ENCODE results near the gene TRAF3IP3.
"Not testable (repeated sequence)": the region's sequence is repeated elsewhere in the genome, so short reads cannot be mapped to it uniquely, and the experiment has no call there.

Gene TRAF3IP3

DNA sequence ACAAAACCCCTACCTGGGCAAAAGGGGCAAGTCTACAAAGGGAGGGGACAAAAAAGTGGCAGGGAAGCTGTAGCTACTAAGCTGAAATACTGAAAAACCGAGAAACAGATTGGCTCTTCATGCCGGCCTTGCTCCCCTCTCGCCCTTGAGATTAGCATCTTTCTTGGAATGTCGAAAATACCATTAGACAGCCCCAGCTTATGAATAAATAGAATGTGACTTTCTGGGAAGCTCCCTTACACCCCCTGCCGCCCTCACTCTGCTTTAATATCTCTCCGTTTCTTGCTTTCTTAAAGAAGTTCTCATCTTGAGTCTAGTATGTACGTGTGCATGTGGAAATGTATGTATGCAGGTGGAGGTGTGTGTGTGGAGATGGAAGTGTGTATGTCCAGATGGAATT lies 14.1 kb downstream of the TRAF3IP3 start:
- no peak for DNase-seq

DNA sequence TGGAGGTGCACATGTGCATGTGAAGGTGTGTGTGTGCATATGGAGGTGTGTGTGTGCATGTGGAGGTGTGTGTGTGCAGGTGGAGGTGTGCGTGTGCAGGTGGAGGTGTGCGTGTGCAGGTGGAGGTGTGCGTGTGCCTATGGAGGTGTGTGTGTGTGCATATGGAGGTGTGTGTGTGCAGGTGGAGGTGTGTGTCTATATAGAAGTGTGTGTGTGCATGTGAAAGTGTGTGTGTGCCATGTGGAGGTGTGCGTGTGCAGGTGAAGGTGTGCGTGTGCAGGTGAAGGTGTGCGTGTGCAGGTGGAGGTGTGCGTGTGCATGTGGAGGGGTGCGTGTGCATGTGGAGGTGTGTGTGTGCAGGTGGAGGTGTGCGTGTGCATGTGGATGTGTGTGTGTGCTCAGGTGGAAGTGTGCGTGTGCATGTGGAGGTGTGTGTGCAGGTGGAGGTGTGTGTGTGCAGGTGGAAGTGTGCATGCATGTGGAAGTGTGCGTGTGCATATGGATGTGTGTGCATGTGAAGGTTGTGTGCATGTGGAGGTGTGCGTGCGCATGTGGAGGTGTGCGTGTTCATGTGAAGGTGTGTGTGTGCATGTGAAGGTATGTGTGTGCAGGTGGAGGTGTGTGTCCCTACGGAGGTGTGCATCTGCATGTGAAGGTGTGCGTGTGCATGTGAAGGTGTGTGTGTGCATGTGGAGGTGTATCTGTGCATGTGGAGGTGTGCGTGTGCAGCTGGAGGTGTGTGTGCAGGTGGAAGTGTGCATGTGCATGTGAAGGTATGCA lies 15.0 kb downstream of the TRAF3IP3 start:
- no peak for DNase-seq

DNA sequence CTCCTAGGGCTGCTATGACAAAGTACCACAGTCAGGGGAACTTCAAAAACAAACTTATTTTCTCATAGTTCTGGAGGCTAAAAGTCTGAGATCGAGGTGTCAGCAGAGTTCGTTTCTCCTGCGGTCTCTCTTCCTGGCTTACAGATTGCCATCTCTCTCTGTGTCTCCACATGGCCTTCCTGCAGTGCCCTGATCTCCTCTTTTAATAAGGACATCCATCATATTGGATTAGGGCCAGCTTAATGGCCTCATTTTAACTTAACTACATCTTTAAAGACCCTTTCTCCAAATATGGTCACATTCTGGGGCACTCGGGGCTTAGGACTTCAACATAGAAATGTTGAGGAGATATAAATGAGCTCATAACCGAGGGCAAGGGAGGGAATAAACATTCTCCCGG lies 16.3 kb downstream of the TRAF3IP3 start:
- DNase-seq: no peak

DNA sequence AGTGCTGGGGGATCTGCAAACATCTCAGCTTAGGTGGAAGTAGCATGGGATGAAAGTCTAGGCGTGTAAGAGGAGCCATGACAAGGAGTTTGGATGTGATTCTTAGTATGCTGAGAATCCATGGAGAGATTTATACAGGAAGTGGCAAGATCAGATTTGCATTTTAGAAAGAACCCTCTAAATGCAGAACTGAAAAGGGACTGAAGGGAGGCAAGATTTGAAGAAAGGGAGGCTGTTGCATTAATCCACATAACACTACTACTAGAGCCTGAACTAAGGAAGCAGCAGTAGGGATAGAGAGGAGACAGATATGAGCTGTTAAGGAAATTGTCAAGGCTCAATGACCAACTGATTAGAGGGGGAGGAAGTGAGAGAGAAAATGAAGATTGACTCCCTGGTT lies 18.7 kb downstream of the TRAF3IP3 start:
- no peak for DNase-seq

GRCh38 chr1:209775678-209776077 lies 19.8 kb downstream of the TRAF3IP3 start:
- DNase-seq: no peak

GRCh38 chr1:209777587-209777986 lies 21.7 kb downstream of the TRAF3IP3 start:
- no peak for DNase-seq

DNA sequence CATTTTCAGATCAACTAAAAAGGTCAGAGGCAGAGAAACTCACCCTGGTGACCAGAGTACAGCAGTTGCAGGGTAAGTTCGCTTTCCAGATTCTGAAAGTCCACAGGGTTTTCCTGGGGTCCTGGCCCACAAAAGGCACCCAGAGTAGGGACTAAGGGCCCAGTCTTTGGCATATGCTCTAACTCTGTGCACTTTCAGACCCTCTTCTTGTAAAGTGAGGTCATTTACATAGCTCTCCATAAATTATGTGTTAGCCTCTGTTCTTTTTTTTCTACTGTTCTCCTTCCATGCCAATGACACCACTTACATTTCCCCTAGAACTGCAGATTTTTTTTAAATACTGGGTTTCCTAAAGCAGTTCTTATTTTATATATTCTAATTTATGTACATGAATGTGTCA lies 22.2 kb downstream of the TRAF3IP3 start:
- DNase-seq: no peak

- no peak for DNase-seq
Observed at GRCh38 chr1:209780268-209780667, 24.4 kb downstream of the TRAF3IP3 start.

DNA sequence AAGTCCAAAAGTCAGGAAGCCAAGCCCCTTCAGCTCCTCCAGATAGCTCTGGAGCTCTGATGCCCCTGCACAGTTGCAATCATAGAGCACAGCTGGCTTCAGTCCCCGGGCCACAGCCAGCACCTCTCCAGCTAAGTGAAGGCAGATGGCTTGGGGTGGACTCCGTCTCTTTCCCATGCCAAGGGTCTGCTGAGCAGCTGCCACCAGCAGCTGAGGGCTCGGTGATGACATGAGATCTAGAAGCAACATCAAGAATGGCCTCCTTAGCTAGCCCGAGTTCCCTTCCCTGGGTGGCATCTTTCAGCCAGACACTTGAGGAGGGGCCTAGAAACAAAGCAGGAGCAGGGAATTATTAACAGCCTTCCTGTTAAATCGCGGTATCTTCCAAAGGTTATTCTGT lies 27.5 kb downstream of the TRAF3IP3 start:
- DNase-seq: no peak

DNA sequence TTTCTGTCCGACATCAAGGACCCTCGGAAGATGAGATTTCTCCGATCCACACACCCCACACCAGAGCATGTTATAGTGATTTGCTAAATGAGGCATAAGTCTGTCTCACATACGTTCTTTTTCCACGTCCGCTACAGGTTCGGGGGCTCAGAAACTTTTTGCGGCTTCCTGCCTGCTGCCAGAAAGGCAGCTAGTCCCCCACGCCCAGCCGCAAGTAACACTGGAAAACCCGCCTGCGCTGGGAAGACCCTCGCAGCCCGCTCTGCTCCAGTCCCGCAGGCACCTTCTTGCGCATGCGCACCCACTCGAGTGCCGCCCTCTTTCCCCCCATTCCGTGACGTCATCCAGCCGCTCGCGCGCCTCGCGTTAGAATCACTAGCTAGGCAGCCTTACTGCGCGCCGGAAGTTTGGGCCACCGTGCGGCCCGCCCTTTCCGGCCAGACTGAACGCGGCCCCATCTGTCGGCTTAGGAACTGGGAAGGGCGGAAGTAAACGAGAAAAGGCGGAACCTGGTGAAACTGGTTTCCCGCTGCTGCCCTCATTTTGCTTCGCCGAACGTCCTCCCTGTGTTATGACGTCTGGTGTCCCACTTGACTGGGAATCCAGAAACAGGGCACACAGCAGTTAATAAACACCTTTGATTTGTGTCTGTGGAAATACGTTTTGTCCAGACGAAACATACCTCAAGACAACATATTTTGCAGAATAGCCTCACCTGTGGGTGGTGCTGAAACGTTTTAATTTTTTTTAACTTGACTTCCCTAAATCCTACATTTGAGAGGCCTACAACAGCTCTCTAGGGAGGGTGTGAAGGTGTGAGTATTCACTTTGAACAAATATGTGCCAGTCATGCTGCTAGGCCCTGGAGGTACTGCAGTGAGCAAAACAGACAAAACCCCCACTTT lies 28.7 kb downstream of the TRAF3IP3 start, which contains the start of gene C1orf74:
C1orf74 (minus strand) TSS at position 295 of the 905 bp plus-strand sequence. CDS start 925 bp downstream, outside the sequence.
- DNase-seq: peak; percentile 87

DNA sequence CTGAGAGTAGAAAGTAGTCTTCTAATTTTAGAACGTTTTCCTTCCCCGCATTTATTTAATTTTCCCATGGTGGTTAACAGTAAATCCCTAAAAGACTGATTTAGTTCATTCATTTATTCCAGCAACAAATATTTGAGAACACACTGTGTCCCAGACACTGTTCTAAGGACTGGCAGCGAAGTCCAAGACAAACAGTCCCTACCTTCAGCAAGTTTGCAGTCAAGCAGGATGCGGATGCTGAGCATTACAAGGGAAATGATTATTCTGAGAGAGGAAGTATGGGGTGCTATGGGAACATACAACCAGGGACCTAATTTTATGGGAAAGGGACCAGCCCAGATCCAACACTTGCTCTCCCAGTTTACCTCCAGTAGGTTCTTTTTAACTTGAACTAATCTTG lies 29.7 kb downstream of the TRAF3IP3 start:
- DNase-seq: no peak

- no peak for DNase-seq
Observed at GRCh38 chr1:209786146-209786545, 30.3 kb downstream of the TRAF3IP3 start.

DNA sequence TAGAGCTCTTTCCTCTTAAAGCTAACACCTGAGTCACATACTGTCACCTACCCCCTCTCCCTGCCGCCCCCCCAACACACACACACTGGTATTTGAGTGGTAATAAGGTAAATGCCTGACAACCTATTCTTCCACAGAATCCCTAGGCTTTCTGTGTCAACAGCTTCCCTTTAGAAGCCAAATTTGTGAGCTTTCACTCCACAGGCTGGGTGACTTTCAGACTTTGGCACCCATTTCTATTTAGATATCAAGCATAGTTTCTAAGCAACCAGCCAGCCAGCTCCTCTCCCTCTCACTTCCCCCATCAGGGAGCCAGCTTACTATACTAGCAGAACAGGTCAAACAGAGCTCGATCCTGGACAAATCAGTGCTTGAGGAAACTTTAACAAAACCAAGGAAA lies 31.7 kb downstream of the TRAF3IP3 start:
- no peak for DNase-seq

- no peak for DNase-seq
Observed at GRCh38 chr1:209789245-209789644, 33.4 kb downstream of the TRAF3IP3 start.

GRCh38 chr1:209790286-209791193 lies 34.7 kb downstream of the TRAF3IP3 start:
- no peak for DNase-seq

DNA sequence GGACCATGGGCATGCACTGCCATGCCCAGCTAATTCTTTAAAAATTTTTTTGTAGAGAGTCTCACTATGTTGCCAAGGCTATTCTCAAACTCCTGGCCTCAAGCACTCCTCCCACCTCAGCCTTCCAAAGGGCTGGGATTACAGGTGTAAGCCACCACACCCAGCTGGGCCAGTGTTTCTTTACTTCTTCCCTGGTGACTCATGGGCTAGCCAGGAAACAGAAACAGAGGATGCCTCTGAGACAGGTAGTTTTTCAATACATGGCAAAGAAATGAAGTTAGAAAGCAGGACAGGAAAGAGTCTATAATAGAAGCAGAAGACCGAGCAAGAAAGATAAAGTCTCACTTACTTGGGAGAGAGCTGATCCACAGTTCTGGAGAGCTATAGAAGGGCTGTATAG lies 36.1 kb downstream of the TRAF3IP3 start:
- DNase-seq: no peak

- not testable (repeated sequence) for DNase-seq
Observed at GRCh38 chr1:209793711-209794110, 37.9 kb downstream of the TRAF3IP3 start.

GRCh38 chr1:209797978-209798639 lies 42.3 kb downstream of the TRAF3IP3 start:
- no peak for DNase-seq

DNA sequence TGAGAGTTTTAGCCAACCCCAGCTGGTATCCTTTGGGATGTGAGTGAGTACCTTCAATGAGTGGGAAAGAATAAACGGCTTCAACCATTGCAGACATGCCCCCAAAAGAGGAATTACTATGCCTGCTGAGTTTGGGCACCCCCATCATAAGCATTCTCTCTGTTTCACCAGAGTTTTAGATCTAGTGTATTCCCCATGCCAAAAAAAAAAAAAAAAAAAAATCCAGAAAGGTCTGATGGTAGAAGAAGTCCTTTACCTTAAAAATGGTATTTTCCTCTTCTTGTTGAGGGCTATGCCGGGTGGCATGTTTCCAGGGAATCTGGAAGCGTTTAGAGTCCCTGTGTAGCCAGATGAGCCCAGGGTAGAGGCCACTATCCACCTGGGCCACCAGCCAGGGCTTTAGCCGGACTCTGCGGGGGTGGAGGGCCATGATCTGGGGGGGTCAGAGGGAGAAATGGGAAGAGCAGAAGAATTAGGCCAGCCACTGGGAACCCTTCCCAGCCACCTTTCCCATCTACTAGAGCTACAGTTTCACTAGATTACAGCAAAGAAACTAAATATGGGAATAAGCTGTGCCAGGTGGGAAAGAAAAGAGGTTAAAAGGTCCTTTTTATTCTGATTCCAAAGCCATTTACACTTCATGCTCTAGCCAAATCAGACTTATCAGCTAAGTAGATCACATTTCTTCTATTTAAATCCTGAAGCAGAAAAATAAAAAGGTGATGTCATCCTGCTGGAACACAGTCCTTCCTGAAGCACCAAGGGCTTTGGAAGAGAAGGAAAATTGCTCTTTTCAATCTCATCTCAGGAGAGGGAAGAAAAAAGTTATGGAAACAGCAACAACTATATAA lies 45.4 kb downstream of the TRAF3IP3 start:
- no peak for DNase-seq

GRCh38 chr1:209802117-209802779 lies 46.4 kb downstream of the TRAF3IP3 start:
- DNase-seq: no peak

DNA sequence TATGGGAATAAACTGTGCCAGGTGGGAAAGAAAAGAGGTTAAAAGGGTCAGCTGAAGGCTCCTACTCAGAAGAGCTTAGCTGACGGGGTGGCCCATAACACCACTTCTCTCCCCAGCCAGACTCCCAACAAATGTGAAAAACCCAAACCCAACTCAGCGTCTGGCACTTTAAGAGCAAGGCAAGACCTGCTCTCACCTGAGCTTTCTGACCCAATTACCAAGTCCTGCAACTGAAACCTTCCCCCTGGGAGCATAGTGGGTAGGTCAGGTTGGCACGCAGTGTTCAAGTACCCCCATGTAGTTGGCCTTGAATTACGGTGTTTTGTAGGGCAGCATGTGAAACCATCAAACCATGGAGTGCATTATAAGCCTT lies 46.9 kb downstream of the TRAF3IP3 start:
- no peak for DNase-seq

Data from NCI-H2081 treated with DMSO at 0.1 percent for 48 hours (cell line).